Fibroblast of lung (primary cell): Measurements from ENCODE around the gene MINAR1. TPM values are rescaled to one million over a fixed set of nuclear protein-coding genes. Genes with fewer than 3 reads are reported as not detected.

Source experiments
- DNase-seq, 2 donors: peaks; one replicate each; pipeline versions ENCODE4 v3.0.0 to v3.0.0-alpha.2; 2010; ENCODE audit warnings: low read depth in 2 of 2
- H2AFZ ChIP-seq: 2 replicates; pipeline ENCODE4 v1.5.1; 2012; ENCODE audit warnings: low read length, control low read depth, inconsistent platforms
- H3K27ac ChIP-seq: 2 replicates; pipeline ENCODE4 v1.5.1; 2011; ENCODE audit warnings: low read length, control low read depth; ENCODE audit not compliant: insufficient read depth
- H3K27me3 ChIP-seq: 2 replicates; pipeline ENCODE4 v1.5.1; 2011; ENCODE audit warnings: mild to moderate bottlenecking, low read length; ENCODE audit not compliant: control insufficient read depth, insufficient read depth
- H3K36me3 ChIP-seq: 2 replicates; pipeline ENCODE4 v1.5.1; 2011; ENCODE audit warnings: low read length; ENCODE audit not compliant: control insufficient read depth, insufficient read depth
- H3K4me1 ChIP-seq: 2 replicates; pipeline ENCODE4 v1.5.1; 2011; ENCODE audit warnings: low read length; ENCODE audit not compliant: control insufficient read depth, insufficient read depth; ENCODE audit errors: extremely low read depth
- H3K4me2 ChIP-seq: 2 replicates; pipeline ENCODE4 v1.5.1; 2011; ENCODE audit warnings: low read length, control low read depth; ENCODE audit not compliant: insufficient read depth; ENCODE audit errors: extremely low read depth
- H3K4me3 ChIP-seq, 4 experiments: fragments of 200-600 bp in 1 of 4; sonication (generic) in 1 of 4; replicated peaks in 1 of 4; 2 replicates each; pipeline ENCODE4 v1.5.1; 2011 to 2016; ENCODE audit warnings: low read length in 4 of 4, low read depth in 3 of 4, mild to moderate bottlenecking in 3 of 4, control low read depth in 2 of 4, inconsistent platforms in 1 of 4, mixed read lengths in 1 of 4; ENCODE audit not compliant: insufficient read depth in 1 of 4; ENCODE audit errors: control extremely low read depth in 1 of 4
- H3K79me2 ChIP-seq: 2 replicates; pipeline ENCODE4 v1.5.1; 2012; ENCODE audit warnings: mild to moderate bottlenecking, low read length, inconsistent platforms; ENCODE audit not compliant: control insufficient read depth, insufficient read depth
- H3K9ac ChIP-seq: 2 replicates; pipeline ENCODE4 v1.5.1; 2011; ENCODE audit warnings: mild to moderate bottlenecking, low read length, control low read depth; ENCODE audit not compliant: insufficient read depth
- H3K9me3 ChIP-seq: 2 replicates; pipeline ENCODE4 v1.5.1; 2012; ENCODE audit warnings: low read depth, low read length; ENCODE audit not compliant: control insufficient read depth, insufficient read depth
- H4K20me1 ChIP-seq: 2 replicates; pipeline ENCODE4 v1.5.1; 2011; ENCODE audit warnings: low read length; ENCODE audit not compliant: control insufficient read depth, insufficient read depth; ENCODE audit errors: extremely low read depth
- CTCF ChIP-seq, 2 donors: IDR thresholded peaks in 1 of 2; conservative IDR thresholded peaks in 1 of 2; 1 replicate in 1 of 2; 2 replicates in 1 of 2; pipeline ENCODE4 v1.5.1; 2011 to 2012; ENCODE audit warnings: low read length in 2 of 2, control low read depth in 1 of 2, inconsistent platforms in 1 of 2, low read depth in 1 of 2, mild to moderate bottlenecking in 1 of 2
- EZH2 ChIP-seq: IDR thresholded peaks from 2 replicates; pipeline ENCODE4 v1.5.1; 2012; ENCODE audit warnings: low read length, control low read depth, mild to moderate bottlenecking; ENCODE audit errors: missing control alignments
- polyA plus RNA-seq, 2 donors: library from polyadenylated mRNA; depleted of rRNA in 1 of 2; stranded (reverse) in 1 of 2; unstranded in 1 of 2; fragments of >200 nt; gene quantifications; 2 replicates each; pipeline ENCODE4 v1.2.1, GENCODE V29; 2011 to 2012; ENCODE audit warnings: missing spikeins in 1 of 2
- total RNA-seq: library from RNA; depleted of rRNA; stranded (reverse); fragments of >200 nt; gene quantifications from 2 replicates; pipeline ENCODE4 v1.2.1, GENCODE V29; 2014

MINAR1 gene
- total and polyA plus RNA-seq, 2 donors (not counting 1 experiment from before 2014, with no cell fraction given), result 0.33 to 0.58 TPM

GRCh38 chr15:79455943-79456342, 23.8 kb downstream of the MINAR1 start:
- no peak overlapping the region for H3K9ac ChIP-seq
- no peak overlapping the region for H3K4me3 ChIP-seq
- H2AFZ ChIP-seq, result no peak overlapping the region
- H3K9me3 ChIP-seq, result no peaks in the 10 kb centered on the region
- no peaks in the 10 kb centered on the region for H3K27me3 ChIP-seq
- DNase-seq, result no peak
- H3K27ac ChIP-seq, result no peak overlapping the region
- H3K4me1 ChIP-seq, result no peaks in the 10 kb centered on the region
- no peaks in the 10 kb centered on the region for H4K20me1 ChIP-seq
- no peaks in the 10 kb centered on the region for H3K79me2 ChIP-seq
- H3K36me3 ChIP-seq, result no peaks in the 10 kb centered on the region
- TF ChIP-seq EZH2 (no peak), CTCF (conservative IDR thresholded peaks at IDR 0.05 in 1 of 2, IDR thresholded peaks at IDR 0.05 in 1 of 2; ENCODE audit: low read depth in 1 of 2, low read length in 2 of 2) (no peak)
- H3K4me2 ChIP-seq, result no peak overlapping the region

GRCh38 chr15:79458491-79458890, 26.4 kb downstream of the MINAR1 start:
- no peak overlapping the region for H3K27ac ChIP-seq
- no peak overlapping the region for H3K4me2 ChIP-seq
- no peak for DNase-seq
- H2AFZ ChIP-seq, result no peak overlapping the region
- H3K9me3 ChIP-seq, result no peaks in the 10 kb centered on the region
- H3K4me1 ChIP-seq, result no peaks in the 10 kb centered on the region
- no peaks in the 10 kb centered on the region for H3K36me3 ChIP-seq
- H3K79me2 ChIP-seq, result no peaks in the 10 kb centered on the region
- H3K9ac ChIP-seq, result no peak overlapping the region
- TF ChIP-seq CTCF (conservative IDR thresholded peaks at IDR 0.05 in 1 of 2, IDR thresholded peaks at IDR 0.05 in 1 of 2; ENCODE audit: low read depth in 1 of 2, low read length in 2 of 2) (no peak), EZH2 (no peak)
- no peaks in the 10 kb centered on the region for H4K20me1 ChIP-seq
- H3K4me3 ChIP-seq, result no peak overlapping the region
- no peaks in the 10 kb centered on the region for H3K27me3 ChIP-seq

- Histone ChIP-seq H3K9me3 (no peaks in the 10 kb centered on the region), H4K20me1 (no peaks in the 10 kb centered on the region), H3K79me2 (no peaks in the 10 kb centered on the region), H3K9ac (no peak overlapping the region), H3K27me3 (no peaks in the 10 kb centered on the region), H3K36me3 (no peaks in the 10 kb centered on the region), H3K4me3 (no peak overlapping the region), H2AFZ (no peak overlapping the region), H3K27ac (no peak overlapping the region), H3K4me2 (no peak overlapping the region), H3K4me1 (no peaks in the 10 kb centered on the region)
- no peak for DNase-seq
- TF ChIP-seq CTCF (conservative IDR thresholded peaks at IDR 0.05 in 1 of 2, IDR thresholded peaks at IDR 0.05 in 1 of 2; ENCODE audit: low read depth in 1 of 2, low read length in 2 of 2), result no peak
- no peak for TF ChIP-seq EZH2
Measured at GRCh38 chr15:79459666-79460065, 27.5 kb downstream of the MINAR1 start.
